ENCODE data around the gene KAT2A. TPM values are rescaled to one million over a fixed set of nuclear protein-coding genes. Genes with fewer than 3 reads are reported as not detected.
A peak's percentile ranks its signal among the peaks of the same experiment; 100 is the strongest.

The KAT2A gene
- total and polyA plus RNA-seq, 9 donors, result 27.1 to 77.5 (median 57.9) TPM

- Histone ChIP-seq H3K27me3 (no peaks in the 10 kb centered on the region), H3K4me3 (no peak overlapping the region), H3K9me3 (no peaks in the 10 kb centered on the region), H3K36me3 (no peaks in the 10 kb centered on the region), H3K27ac (no peak overlapping the region), H3K4me1 (ENCODE audit: insufficient read depth) (peaks cover 7% of the 10 kb centered on the region)
- 68 to 78% (median 69%) methylated on average over 30 of the region's 30 CpGs for WGBS, 3 donors
- no peak for DNase-seq
- intact Hi-C loops (cut with DNase I), result loop anchor here (2.0 to 10.0 kb wide), 8 partner anchors 50 to 155 kb away; partner anchors contain the start of genes CNP (in 1 of the 4) and NKIRAS2 (in 1 of the 4)
- TF ChIP-seq POLR2A (IDR thresholded peaks at IDR 0.05), result no peak
- TF ChIP-seq CTCF (IDR thresholded peaks at IDR 0.05), result no peak
Observed at GRCh38 chr17:42117397-42118125, 3.6 kb downstream of the KAT2A start.

GRCh38 chr17:42116705-42117396 is 4.3 kb downstream of the KAT2A start:
- Histone ChIP-seq H3K27me3 (no peaks in the 10 kb centered on the region), H3K9me3 (no peaks in the 10 kb centered on the region), H3K4me3 (no peak overlapping the region), H3K36me3 (no peaks in the 10 kb centered on the region), H3K27ac (no peak overlapping the region), H3K4me1 (ENCODE audit: insufficient read depth) (peaks cover 8% of the 10 kb centered on the region)
- DNase-seq, result peak; percentile 79 to 91 (median 87)
- 20 to 25% (median 21%) methylated on average over 17 to 18 of the region's 18 CpGs for WGBS, 3 donors
- intact Hi-C loops (cut with DNase I), result loop anchor here (2.0 to 10.0 kb wide), 8 partner anchors 50 to 155 kb away; partner anchors contain the start of genes CNP (in 1 of the 4) and NKIRAS2 (in 1 of the 4)
- TF ChIP-seq CTCF (IDR thresholded peaks at IDR 0.05) (peak; percentile 71 to 82 (median 78)), POLR2A (IDR thresholded peaks at IDR 0.05) (no peak)

GRCh38 chr17:42114118-42114517 is 7.0 kb downstream of the KAT2A start:
- no peak for DNase-seq
- Histone ChIP-seq H3K4me1 (ENCODE audit: insufficient read depth) (peaks cover 10% of the 10 kb centered on the region), H3K4me3 (no peak overlapping the region), H3K9me3 (no peaks in the 10 kb centered on the region), H3K27me3 (no peaks in the 10 kb centered on the region), H3K27ac (no peak overlapping the region), H3K36me3 (no peaks in the 10 kb centered on the region)
- intact Hi-C loops (cut with DNase I), result loop anchor here in 3 of 4 donors (5.0 to 10.0 kb wide), 4 partner anchors 42 to 149 kb away; partner anchors contain the start of gene CNP (in 1 of the 3)
- TF ChIP-seq CTCF (IDR thresholded peaks at IDR 0.05) (no peak), POLR2A (IDR thresholded peaks at IDR 0.05) (no peak), EP300 (IDR thresholded peaks at IDR 0.05) (no peak)
- whole genome bisulfite sequencing, 3 donors, result 83 to 90% (median 86%) methylated on average over 9 of the region's 9 CpGs

GRCh38 chr17:42113293-42114069 is 7.7 kb downstream of the KAT2A start:
- Histone ChIP-seq H3K4me3 (no peak overlapping the region), H3K27ac (peak overlapping the region; percentile 72 to 88), H3K36me3 (no peaks in the 10 kb centered on the region), H3K9me3 (no peaks in the 10 kb centered on the region), H3K27me3 (no peaks in the 10 kb centered on the region), H3K4me1 (ENCODE audit: insufficient read depth) (peaks cover 10% of the 10 kb centered on the region)
- 77 to 85% (median 79%) methylated on average over 27 to 28 of the region's 28 CpGs for WGBS, 3 donors
- intact Hi-C loops (cut with DNase I), result loop anchor here in 3 of 4 donors (5.0 to 10.0 kb wide), 4 partner anchors 41 to 149 kb away; partner anchors contain the start of gene CNP (in 1 of the 3)
- TF ChIP-seq EP300 (IDR thresholded peaks at IDR 0.05) (no peak), CTCF (IDR thresholded peaks at IDR 0.05) (no peak), POLR2A (IDR thresholded peaks at IDR 0.05) (no peak)
- DNase-seq, result no peak
